Head of caudate nucleus (tissue), 42 donors: Measurements from ENCODE around the gene PSMB11.
A peak's percentile ranks its signal among the peaks of the same experiment; 100 is the strongest.

ENCODE experiments used
- DNase-seq, 42 donors: peaks; one replicate each; pipeline versions ENCODE4 v3.0.0 to v3.0.0-alpha.2; 2020 to 2021; ENCODE audit warnings: mixed read lengths in 7 of 42
- intact Hi-C: fragments of 100-400 bp; cut with DNase I; formaldehyde crosslinking; loops from one replicate; pipeline ENCODE4 v1.15.0; 2022

The PSMB11 gene

DNA sequence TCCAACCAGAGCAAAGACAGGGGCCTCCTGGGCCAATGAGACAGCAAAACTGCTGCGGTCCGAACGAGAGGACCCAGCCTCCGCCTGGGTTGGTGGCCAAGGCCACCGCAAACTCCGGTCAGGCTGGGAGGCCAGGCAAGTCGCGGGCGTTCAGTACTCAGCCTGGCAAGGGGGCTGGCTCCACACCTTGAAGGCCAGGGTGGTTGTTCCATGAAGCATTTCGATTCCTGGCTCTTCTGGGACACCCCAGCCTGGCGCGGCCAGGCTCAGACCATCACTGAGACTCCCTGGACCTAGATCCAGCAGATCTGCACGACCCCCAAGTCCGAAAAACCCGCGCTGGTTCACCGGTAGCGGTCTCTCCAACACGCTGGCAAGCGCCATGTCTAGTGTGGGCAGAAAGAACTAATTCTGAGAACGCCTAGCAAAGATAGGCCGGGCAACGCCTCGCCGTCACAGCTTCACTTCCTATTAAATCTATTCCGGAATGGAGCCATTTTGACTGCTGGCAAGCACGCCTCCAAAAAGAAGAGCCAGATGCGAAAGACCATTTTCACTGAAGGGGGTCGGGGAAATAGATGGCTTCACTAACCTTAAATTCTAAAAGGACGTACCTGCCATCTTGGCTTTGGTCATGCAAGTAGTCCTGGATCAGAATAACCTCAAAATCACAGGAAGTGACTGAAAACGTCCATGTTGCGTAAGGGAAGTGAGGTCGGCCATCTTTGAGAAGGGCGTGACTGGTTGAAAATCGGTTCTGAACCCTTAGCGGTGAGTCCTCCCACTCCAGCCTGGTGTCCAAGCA is 7.3 kb upstream of the PSMB11 start, which contains the start of gene PSMB5:
TSS of gene PSMB5 (minus strand) at position 403 of the 805 bp plus-strand sequence. CDS start at position 384, 19 bp downstream.
- peak; percentile 81 to 97 (median 91) for DNase-seq
- intact Hi-C loops, result no loop called here

DNA sequence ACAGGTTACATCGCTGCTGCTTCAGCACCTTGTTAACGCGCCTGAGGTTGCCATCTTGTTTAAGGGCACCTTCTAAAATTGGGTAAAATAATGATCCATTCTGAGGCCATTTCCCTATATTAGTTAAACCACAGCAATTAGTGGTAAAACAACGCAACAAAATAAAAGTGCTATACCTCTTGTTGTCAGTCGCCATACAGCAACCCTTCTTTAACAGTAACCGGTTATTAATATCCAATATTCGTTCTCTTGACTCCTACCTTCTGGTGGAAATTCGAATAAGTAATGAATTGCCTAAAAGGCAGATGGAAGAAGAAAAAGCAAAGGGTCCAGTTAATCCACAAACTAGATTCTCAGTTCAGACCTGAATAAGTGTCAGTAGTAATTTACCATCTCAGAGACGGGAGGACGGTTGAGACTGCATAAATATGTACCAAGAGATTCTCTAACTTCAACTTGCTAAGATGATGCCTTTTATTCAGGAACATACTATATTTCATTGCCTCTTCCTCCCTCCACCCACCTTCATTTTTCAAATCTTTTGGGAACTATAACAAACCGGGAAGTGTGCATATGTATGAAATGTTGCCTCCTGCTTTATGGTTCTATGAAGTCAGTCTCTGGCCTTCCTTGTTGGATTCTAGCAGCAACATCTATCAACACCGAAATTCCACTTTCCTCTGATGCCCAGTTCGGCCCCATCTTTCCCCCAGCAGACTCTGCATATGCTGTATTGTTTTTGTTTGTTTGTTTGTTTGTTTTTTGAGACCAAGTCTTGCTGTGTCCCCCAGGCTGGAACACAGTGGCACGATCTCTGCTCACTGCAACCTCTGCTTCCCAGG is 6.5 kb upstream of the PSMB11 start:
- DNase-seq, result no peak

DNA sequence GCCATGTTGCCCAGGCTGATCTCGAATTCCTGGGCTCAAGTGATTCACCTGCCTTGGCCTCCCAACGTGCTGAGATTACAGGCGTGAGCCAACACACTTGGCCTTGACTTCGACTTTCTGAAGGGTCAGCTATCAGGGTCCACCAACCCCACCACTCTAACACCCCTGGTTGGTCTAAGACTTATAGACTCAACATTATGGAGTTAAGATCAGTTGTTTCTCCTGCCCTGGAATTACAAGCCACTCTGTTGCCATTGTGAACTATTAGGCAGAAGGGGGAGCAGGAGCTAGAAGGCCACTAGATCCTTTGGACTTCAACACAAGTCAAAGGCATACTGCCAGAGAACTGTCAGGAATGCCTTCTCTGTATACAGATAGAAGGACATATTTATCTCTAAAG is 1.9 kb upstream of the PSMB11 start:
- intact Hi-C loops, result no loop called here
- no peak for DNase-seq

More for the DNA sequence above, 6.5 kb upstream of the PSMB11 start:
- intact Hi-C loops, result no loop called here

DNA sequence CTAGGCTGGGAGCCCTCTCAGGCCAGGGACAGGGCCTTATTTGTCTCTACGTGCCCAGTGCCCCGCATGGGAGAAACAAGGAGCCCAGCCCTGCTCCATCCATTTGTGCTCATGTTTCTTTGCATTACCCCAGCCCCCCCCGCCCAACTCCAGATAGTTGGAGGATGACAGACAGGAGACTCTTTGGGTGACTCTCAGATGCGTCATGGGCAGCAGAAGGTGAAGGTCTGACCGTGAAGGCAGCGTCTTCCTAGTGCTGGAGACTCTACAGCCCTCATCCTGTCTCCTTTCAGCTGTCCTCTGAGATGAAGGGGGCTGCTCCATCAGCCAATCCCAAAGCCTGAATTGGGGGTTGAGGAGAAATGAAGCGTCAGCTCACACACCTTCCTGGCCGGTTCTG is 283 bp upstream of the PSMB11 start:
- intact Hi-C loops, result no loop called here
- DNase-seq, result no peak

DNA sequence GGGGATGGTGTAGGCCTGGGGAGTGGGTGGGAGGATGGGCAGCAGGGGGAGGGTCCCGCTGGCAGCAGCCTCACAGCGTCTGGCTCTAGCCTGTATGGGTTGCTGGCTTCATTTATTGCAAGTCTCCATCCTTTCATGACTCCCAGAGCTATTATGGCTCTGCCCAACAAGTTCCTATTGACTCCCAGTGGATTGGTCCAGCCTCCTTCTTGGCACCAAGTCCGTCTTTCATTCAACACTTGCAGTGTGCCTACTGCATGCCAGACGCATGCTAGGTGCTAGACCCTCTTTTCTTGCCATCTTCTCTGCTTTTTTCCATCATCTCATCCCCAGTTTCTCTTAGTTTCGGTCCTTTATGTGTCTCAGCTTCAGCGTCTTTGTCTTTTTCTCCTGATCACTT is 1.1 kb downstream of the PSMB11 start:
- intact Hi-C loops, result no loop called here
- DNase-seq, result no peak

- no peak for DNase-seq
- intact Hi-C loops, result no loop called here
Observed at GRCh38 chr14:23043754-23044153, 1.7 kb downstream of the PSMB11 start.

- intact Hi-C loops, result no loop called here
- no peak for DNase-seq
Observed at GRCh38 chr14:23044840-23045239, 2.8 kb downstream of the PSMB11 start.

DNA sequence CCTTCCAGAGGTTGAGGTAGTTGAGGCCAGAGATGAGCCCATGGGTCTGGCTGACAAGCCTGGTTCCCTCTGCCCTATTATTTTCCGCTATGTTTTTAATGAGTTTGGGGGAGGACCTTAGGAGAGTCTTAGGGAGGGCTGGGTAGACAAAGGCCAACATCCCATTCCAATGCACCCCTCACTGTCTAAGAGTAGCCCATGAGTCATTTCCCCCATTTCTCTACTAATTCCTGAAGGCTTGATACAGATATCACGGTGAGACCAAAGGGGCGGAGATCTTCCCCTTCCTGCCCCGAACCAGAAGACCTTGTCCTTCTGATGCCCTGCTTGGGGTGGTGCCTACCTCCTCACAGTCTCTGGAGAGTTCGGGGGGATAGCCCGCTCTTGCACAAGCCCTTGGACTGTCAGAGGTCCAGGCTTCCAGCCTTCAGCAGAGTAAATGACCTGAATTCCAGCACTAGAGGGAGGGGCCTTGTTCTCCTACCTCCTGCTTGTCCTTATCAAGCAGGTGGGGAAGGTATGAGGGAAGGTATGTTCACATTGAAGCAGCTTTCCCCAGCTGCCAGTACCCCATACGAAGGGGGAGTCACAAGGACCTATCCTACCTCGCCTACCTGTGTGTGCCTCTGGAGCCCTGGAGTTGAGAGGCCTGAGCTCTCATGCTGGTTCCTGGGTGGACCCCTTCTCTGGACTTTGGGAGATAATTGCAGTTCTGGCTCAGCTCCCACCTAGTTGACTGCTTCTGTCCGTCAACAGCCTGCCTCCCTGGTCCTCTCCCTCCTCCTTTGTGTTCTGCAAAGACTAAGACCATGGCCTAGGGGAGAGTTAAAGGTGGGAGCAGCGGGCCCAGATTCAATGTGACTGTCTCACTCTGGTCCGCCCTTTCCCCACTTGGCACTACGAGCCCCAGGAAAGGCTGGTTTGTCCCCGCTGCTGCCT is 3.7 kb downstream of the PSMB11 start:
- intact Hi-C loops, result no loop called here
- DNase-seq, result no peak

GRCh38 chr14:23047034-23047634 is 5.1 kb downstream of the PSMB11 start:
- no peak for DNase-seq
- intact Hi-C loops, result no loop called here

DNA sequence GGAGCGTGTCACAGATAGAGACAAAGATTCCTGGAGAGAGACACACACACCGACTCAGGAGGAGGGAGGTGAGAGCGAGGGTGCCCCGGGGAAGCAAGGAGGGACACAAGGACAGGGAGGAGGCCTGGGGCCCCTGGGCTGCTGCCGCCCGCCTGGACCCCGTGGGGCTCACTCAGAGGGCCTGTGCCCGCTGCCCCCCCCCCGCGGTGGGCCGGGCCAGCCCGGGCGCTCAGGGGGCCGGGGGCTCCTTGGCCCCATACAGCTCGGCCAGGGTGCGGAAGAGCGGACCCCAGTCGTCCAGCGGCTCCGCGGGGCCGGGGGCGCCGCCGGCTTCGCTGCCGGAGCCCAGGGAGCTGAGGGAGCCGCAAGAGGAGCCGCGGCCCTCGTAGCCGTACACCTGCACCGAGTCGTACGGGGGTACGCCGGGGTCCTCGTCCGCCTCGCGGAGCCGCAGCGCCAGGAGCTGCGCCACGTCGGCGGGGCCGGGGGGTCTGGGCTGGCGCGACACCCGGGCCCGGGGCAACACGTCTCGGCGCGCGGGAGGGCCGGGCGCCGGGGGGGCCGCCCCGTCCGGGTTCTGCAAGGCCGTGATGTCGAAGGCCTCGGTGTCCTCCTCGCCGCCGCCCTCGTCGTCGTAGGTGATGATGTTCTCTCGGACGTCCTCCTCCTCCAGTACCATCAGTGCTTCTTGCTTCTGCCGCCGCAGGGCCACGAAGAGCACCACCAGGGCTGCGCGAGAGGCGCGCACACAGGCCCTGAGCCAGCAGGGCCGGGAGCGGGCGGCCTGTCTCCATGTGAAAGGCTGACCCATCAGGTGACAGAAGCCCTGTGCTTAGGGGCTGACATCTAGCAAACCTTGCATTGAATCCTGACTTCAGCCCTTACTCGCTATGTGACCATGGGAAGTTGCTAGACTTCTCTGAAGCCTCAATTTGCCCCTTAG is 6.0 kb downstream of the PSMB11 start:
- intact Hi-C loops, result no loop called here
- DNase-seq, result no peak

DNA sequence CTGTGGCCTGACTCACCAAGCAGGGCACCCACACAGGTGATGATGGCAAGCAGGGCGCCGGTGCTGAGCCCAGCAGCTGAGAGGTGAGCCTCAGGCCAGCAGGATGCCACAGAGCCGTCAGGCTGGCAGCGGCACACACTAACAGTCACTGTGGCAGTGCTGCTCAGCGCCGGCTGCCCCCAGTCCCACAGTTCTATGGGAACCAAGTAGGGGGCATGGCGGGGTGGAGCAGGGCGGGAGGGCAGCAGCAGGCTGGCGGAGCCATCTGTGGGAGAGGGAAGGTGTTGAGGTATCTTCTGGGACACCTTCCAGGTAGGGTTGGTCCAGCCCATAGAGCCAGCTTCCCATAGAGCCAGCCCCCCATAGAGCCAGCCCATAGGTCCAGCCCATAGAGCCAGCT is 7.0 kb downstream of the PSMB11 start:
- DNase-seq, result no peak
- intact Hi-C loops, result no loop called here

- intact Hi-C loops, result no loop called here
- no peak for DNase-seq
Observed at GRCh38 chr14:23051141-23052057, 9.4 kb downstream of the PSMB11 start.

DNA sequence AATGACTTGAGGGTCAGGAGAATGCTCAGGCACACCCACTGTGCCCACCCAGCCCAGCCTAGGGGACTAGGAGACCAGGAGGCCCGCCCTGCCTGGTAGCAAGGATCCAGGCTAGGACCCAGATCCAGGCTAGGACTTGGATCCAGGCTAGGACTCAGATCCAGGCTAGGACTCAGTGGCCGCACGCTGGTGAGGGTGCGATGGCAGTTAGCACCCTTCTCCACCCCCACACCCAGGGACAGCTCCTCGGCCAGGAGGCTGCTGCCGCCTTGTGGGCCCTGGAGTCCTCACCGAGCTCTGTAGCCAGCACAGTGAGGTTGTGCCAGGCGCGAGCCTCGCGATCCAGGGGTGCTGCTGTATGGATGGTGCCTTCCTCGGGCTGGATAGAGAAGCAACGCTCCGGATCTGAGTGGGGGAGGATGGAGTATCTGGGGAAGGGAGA is 10.2 kb downstream of the PSMB11 start:
- intact Hi-C loops, result no loop called here
- peak in 25 of 42 donors; percentile 17 to 62 (median 44) for DNase-seq

DNA sequence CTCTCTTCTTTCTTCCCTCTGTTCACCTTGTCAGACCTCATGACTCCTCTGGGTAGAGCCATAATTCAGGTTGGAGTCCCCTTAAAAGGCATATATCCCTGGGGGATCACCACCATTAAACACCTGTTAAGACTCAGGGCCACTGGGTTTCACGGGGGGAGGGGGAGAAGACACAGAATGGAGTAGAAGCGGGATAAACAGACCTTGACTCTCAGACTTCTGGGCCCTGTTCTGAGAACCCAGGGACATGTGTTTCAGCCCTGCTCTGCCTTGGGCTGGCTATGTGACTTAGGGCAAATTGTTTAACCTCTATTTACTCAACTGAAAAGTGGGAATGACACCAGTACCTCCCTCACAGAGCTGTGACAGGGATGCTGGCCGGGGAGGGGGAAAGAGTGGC is 10.7 kb downstream of the PSMB11 start:
- DNase-seq, result no peak
- intact Hi-C loops, result no loop called here

- intact Hi-C loops, result no loop called here
Observed at GRCh38 chr14:23053426-23053825, 11.4 kb downstream of the PSMB11 start.

DNA sequence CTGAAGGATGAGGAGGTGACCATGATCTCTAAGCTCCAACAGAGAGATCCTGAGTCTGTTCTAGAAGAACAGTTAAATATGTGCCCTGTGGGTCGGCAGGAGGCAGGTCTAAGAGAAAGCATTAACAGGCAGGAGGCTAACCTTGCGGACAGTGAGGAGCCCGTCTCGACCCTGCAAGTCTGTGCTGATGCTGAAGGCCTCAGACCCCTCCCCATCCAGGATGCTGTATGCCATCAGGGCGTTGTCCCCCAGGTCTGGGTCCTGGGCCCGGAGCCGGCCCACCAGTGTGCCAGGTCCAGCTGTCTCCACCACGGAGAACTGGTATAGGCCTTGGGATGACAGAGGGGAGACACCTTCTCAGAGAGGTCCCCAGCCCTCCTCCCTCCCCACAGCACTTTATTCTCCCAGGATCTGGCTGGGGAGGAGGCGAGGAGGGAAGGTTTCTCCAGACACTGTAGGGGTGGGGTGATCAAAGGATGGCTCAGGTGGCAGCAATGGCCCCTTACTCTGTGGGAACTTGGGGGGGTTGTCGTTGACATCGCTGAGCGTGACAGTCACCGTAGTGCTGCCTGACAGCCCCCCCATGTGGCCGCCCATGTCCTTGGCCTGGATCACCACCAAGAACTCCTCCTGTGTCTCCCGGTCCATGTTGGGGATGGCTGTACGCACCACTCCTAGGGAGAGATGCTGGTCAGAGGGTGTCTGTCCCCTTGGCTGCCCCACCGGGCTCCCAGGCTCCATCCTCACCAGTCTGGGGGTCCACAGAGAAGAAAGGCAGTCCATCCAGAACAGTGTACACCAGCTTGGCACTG is 12.2 kb downstream of the PSMB11 start:
- intact Hi-C loops, result no loop called here
- peak in 26 of 42 donors; percentile 29 to 74 (median 50) for DNase-seq

More at GRCh38 chr14:23053426-23053825, 11.4 kb downstream of the PSMB11 start:
- no peak for DNase-seq
